Activated CD8-positive, alpha-beta memory T cell treated with anti-CD3 and anti-CD28 coated beads, Interleukin-2, amount 50 U/mL, for 4 hours (primary cell): ENCODE measurements around the gene UBA3.

Experiments used
- DNase-seq: peaks from one replicate; pipeline ENCODE4 v3.0.0-alpha.2; 2020

The UBA3 gene

DNA sequence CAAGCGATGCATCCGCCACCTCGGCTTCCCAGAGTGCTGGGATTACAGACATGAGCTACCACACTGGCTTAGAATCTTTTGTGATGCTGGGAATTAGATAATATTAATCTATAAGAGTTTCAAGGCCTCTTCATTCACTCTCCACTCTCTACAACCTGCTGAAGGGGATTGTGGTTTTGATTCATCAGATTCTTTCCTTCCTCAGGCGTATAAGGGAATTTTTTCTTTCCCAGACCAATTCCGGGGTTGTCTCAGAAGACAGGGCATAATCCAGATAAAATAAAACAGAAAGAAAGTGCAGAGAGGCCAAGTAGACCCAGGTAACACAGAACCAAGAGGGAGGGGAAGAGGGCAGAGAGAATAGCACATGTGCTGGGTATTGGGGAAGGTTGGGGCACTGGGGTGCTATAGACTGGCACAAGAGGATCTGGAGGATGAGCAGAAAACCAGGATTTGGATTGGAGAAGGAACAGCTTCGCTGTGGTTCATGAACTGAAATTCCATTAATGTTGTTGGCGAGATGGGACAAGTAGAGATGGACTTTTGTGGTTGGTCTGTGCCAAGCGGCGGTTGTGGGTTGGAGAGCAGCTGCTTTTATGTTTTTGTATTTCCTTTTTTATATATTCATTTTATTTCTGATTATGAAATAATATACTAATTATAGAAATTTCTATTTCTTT, 17.4 kb upstream of the UBA3 start:
- DNase-seq, result no peak

DNA sequence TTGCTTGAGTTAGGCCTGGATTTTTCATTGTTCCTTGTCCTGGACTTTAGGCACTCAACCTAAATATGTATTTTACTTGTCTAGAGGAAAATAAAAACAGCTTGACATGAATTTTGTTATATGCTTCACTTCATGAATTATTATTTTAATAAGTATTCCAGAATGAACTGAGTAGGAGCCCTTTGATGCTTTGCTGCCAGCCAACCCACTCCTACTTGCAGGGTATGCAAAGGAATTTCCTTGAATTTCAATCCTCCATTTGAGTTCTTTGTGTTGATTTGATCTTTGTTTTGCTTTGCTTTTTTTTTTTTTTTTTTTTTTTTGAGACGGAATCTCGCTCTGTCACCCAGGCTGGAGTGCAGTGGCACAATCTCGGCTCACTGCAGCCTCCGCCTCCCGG, 16.1 kb upstream of the UBA3 start:
- no peak for DNase-seq

DNA sequence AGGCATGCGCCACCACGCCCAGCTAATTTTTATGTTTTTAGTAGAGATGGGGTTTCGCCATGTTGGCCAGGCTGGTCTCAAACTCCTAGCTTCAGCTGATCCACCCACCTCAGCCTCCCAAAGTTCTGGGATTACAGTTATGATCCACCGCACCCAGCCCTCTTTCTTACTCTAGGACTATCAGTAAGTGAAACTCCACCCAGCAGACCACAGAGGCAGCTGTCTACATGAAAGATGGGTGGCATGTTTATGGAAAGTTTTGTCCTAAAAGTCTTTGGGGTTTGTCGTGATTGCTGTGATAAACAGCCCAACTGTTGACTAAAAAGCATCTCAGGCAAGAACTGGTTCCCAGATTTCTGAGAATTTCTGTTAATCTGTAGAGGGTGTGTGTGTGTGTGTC, 15.5 kb upstream of the UBA3 start:
- no peak for DNase-seq

DNA sequence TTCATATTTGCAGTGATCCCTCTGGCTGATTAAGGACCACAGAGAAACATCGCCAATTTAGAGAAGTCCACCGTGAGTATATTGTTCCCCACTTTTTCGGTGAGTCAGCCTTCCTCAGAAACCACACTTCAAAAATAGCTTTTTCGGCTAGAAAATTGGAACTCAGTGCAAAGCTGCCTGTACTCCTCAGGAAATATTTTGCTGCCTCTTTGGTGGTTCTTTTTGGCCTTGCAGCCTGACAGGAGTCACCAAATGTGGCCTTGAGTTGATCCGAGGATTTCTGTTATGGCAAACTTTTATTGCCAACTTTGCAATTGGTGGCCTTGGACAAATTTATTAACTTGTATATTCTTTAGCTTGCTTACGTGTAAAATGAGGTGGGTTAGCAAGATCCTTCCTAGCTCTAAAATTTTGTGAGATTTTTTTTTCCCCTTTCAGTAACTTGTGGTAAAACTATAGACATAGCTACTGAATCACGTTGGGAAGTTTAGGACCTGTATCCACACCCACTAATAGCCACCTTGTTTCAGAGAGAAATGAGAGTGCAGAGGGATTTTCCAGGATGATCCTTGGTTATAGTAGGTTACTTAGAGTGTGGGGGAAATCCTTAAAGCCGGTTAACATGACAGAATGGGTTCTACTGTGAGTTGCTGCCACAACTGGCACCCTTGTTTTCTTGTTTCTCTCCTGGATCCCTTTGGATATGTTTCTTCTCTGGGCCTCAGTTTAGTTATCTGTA, 14.5 kb upstream of the UBA3 start:
- DNase-seq, result no peak

DNA sequence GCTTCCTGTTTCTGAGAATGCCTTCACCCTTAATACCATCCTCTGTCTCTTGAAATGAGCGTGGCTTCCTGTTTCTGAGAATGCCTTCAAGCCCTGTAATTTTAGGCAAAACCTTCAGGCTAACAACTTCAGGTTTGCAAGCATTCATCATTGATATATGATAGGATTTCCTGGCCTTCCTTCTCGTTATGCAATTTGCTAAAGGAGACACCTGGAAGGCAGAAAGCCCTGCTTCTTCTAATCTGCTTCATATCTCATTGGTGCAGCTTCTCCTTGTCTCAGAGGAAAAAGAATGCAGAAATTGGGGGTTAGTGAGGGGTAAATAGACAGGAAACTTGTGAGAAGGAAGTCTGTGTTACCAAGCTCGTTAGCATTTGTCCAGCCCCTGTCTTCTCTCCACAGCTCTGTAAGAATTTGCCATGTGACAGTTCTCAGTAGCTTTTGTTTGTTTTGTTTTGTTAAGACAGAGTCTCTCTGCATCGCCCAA, 11.9 kb upstream of the UBA3 start:
- DNase-seq, result no peak

DNA sequence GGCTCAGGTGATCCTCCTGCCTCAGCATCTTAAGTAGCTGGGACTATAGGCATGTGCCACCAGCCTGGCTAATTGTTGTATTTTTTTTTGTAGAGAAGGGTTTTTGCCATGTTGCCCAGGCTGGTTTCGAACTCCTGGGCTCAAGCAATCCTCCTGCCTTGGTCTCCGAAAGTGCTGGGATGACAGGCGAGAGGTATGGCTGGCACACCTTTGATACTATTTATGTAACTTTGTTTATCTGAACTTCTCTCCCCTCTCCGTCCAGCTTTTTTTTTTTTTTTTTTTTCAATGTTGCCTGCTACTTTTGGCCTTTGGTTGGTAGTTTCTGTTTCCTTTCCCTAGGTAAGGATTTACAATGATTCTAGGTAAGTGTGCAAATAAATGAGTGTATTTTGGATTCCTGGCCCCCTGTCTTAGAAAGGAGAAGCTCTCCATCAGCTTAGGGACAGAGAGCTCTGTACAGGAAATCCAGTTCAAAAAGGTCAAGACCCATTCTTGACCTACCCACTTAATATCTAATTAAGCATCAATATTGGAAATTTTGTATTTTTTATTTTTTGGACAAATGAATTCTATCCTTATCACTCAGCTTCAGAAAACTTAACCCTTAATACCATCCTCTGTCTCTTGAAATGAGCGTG, 11.3 kb upstream of the UBA3 start:
- DNase-seq, result no peak

DNA sequence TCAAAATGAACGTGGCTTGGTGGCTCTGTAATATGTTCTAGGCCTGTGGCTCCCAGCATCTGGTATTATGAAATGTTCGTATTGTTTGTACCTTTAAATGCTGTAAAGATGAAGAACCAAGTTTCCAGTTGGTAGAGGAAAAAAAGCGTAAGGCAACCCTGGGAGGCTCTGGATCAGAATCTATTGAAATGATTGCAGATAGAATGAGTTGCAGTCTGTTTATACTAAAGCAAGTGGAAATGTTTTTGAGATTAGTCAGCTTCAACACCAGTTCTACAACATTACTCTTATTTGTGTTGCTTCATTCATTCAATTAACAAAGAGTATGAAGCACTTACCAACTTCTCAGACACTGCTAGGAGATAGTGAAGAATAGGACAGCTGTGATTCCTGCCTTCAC, 9.9 kb upstream of the UBA3 start:
- DNase-seq, result no peak

DNA sequence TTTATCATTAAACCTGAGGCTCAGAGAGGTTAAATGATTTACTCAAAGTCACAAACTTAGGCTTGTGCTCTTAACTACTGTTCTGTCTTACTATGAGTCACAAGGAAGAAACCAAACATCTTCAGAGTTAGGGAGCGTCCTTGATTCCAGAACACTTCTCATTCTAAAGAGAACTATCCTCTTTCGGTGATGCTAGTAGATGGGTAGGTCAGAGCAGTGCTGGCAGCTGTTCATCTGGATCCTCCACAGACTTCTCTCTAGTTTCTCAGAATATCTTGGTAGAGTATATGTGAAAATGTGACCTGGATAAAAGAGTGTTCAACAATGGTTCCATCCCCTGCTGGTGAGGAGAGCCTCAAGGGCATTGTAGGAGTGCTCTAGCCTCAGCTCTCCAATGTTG, 7.9 kb upstream of the UBA3 start:
- no peak for DNase-seq

- DNase-seq, result no peak
Measured at GRCh38 chr3:69087030-69087791, 7.0 kb upstream of the UBA3 start.

- peak; percentile 81 for DNase-seq
Measured at GRCh38 chr3:69085833-69086722, 5.9 kb upstream of the UBA3 start.

DNA sequence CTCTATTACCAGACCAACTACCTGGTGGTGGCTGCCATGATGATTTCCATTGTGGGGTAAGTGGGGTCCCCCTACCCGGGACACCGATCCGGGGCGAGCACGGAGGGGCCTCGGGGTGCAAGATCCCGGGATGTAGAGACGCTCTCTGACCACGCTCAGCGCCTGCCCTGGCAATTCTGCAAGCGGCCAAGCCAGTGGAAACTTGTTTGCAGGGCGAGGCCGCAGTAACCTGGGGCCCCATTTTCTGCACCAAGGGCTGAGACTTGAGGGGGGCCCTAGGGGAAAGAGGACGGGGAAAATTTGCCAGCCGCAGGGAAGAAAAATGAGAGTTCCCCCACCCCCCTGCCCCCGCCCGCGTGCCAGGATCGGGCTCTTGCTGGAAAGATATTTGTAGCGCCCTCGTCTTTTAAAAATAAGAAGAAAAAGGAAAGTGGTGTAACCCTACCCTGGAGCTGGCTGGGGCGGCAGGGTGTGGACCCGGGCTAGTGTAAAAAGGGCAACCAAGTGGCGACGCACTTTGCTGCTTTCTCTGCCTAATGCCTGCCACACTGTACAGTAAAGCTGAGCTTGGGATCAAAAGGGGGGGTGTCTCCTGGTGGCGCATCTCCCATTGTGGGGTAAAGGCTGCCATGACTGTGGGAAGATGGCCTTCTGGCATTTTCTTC, 5.1 kb upstream of the UBA3 start:
- DNase-seq, result no peak

DNA sequence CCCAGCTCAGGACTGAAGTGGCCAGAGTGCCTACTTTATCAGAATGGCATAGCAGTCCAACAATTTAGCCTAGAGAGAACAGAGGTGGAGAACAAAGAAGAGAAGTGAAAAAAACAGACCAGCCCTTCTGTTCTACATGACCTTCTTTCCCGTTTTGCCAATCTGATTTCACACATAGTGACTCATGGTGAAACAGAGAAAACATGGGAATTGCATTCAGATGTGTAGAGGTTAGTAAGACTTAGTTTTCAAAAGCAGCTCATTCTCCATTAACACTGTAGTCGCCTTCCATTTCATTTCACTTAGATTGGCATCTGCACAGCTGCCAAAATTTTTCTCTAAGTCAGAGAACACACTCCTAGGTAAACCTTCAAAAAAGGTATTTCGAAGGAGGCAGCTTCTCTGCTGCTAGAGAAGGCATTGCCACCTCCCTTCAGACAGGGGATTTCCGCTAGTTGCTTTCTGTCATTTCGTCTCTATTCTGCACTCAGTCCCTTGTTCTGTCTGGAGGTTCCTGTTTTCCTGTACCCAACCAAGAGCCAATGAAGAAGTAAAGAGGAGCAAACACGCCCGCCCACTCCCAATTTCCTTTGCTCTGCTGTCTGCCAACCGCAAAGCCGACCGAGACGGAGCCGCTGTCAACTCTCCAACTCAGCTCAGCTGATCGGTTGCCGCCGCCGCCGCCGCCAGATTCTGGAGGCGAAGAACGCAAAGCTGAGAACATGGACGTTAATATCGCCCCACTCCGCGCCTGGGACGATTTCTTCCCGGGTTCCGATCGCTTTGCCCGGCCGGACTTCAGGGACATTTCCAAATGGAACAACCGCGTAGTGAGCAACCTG, 4.4 kb upstream of the UBA3 start, which contains the start of gene ARL6IP5:
Gene ARL6IP5 (plus strand): TSS at position 612 of the 842 bp plus-strand sequence. CDS start 111 bp downstream, at position 723.
- DNase-seq, result peak; percentile 87

- peak; percentile 64 for DNase-seq
Measured at GRCh38 chr3:69082805-69083204, 2.6 kb upstream of the UBA3 start.

- no peak for DNase-seq
Measured at GRCh38 chr3:69082361-69082760, 2.2 kb upstream of the UBA3 start.

- no peak for DNase-seq
Measured at GRCh38 chr3:69081583-69082262, 1.6 kb upstream of the UBA3 start.

DNA sequence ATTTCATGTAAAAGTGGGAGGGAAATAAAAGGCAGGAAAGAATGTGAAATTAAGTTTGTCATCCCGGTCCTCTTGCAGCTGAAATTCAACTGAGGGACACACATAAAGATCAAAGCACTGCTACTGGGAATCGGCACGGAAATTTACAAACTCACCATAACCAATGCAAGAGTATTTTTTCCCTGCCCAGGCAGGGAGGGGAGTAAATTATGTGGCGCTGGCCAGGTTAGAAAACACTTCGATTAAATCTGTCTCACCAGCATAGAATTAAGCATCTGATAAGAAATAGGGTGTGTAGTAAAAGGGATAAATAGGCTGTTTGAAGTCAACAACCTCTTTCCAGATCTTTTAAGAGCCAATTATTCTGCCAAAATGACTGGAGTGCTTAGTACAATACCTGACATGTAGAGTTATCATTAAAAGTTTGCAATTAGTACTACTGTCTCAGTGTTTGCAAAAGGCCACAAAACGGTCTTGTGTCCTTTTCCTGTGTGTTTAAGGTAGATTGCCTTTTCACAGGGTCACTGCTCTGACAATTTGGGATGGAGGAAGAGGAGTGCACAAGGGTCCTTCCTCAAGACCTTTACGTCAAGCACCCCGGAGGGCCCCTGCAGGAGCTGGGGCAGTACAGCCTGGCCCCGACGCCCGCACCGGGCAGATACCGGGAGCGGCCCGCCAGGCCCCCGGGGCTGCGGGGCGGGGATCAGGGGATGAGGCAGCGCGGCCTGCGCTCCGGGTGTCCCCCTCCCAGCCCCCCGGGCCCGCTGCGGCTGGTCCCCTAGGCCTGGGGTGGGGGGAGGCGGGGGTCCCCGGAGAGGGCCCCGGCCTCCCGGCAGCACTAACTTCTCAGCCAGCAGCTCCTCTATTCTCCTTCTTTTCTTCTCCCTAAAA, 651 bp downstream of the UBA3 start:
- DNase-seq, result no peak

DNA sequence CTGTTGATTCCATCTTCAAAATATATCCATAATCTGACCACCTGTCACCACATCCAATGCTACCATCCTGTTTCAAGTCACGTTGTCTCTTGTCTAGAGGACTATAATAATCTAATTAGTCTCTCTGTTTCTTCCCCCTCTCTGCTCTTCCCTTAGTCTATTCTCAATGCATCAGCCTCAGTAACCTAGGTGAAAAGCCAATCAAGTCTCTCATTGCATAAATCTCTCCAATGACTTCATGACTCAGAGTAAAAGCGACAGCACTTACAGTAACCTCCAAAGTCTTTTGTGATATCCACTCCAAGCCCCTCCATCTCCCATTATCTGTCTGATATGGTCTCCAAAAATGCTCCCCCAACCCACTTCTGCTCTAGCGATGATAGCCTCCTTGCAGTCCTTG, 7.2 kb downstream of the UBA3 start:
- no peak for DNase-seq

DNA sequence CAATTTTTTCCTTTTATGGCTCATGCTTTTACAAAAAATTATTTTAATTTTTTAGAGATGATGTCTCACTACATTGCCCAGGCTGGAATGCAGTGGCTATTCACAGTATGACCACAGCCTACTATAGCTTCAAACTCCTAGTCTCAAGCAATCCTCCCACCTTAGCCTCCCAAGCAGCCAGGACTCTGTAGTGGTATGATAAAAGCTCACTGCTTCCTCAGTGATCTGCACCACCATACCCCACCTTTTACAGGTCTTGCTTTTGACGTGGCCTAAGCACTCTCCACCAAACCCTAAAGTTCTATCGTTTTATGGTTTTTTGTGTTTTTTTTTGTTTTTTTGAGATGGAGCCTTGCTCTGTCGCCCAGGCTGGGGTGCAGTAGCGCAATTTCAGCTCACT, 14.0 kb downstream of the UBA3 start:
- DNase-seq, result no peak
